Endodermal cell (in vitro differentiated cells): ENCODE data around the gene FBLN2. TPM values are rescaled to one million over a fixed set of nuclear protein-coding genes. Genes with fewer than 3 reads are reported as not detected.

Experiments
- DNase-seq: peaks from one replicate; pipeline ENCODE4 v3.0.0-alpha.2; 2017
- H3K27ac ChIP-seq: 2 replicates; pipeline ENCODE4 v1.5.1; 2013; ENCODE audit warnings: mild to moderate bottlenecking, low read depth, low read length, moderate library complexity
- H3K27me3 ChIP-seq: 2 replicates; pipeline ENCODE4 v1.6.1; 2013; ENCODE audit warnings: mild to moderate bottlenecking, low read length, moderate library complexity; ENCODE audit not compliant: insufficient read depth, control insufficient read depth, poor library complexity, severe bottlenecking
- H3K36me3 ChIP-seq: 2 replicates; pipeline ENCODE4 v1.7.0; 2013; ENCODE audit warnings: mild to moderate bottlenecking, low read length, moderate library complexity; ENCODE audit not compliant: control insufficient read depth, insufficient read depth
- H3K4me1 ChIP-seq: one replicate; pipeline ENCODE4 v1.7.0; 2013; ENCODE audit warnings: low read length; ENCODE audit not compliant: control insufficient read depth, insufficient read depth
- H3K4me3 ChIP-seq: 2 replicates; pipeline ENCODE4 v1.5.1; 2013; ENCODE audit warnings: mild to moderate bottlenecking, low read length, moderate library complexity
- H3K9ac ChIP-seq: 2 replicates; pipeline ENCODE4 v1.6.1; 2013; ENCODE audit warnings: mild to moderate bottlenecking, low read length, moderate library complexity; ENCODE audit not compliant: poor library complexity, severe bottlenecking; ENCODE audit errors: extremely low read depth
- H3K9me3 ChIP-seq: 2 replicates; pipeline ENCODE4 v1.6.1; 2013; ENCODE audit warnings: mild to moderate bottlenecking, low read length, moderate library complexity; ENCODE audit not compliant: control insufficient read depth
- H3K27ac Mint-ChIP-seq: 2 replicates; pipeline ENCODE4 v1.8.0; 2020; ENCODE audit warnings: mixed read lengths
- H3K27me3 Mint-ChIP-seq: 2 replicates; pipeline ENCODE4 v1.8.0; 2021; ENCODE audit warnings: mild to moderate bottlenecking, mixed read lengths; ENCODE audit not compliant: insufficient read depth
- H3K36me3 Mint-ChIP-seq: 2 replicates; pipeline ENCODE4 v1.8.0; 2020; ENCODE audit warnings: low read depth, mixed read lengths
- H3K4me1 Mint-ChIP-seq: 2 replicates; pipeline ENCODE4 v1.8.0; 2020; ENCODE audit warnings: mixed read lengths
- H3K4me3 Mint-ChIP-seq: 2 replicates; pipeline ENCODE4 v1.8.0; 2020; ENCODE audit warnings: mild to moderate bottlenecking, moderate library complexity, mixed read lengths
- H3K9me3 Mint-ChIP-seq: 2 replicates; pipeline ENCODE4 v1.8.0; 2020; ENCODE audit warnings: mild to moderate bottlenecking, mixed read lengths
- CTCF ChIP-seq: fragments of 200-600 bp; sonication (generic); conservative IDR thresholded peaks from 2 replicates; pipeline ENCODE4 v1.5.0; 2021; ENCODE audit warnings: antibody characterized with exemption, mild to moderate bottlenecking
- WGBS, 2 experiments: methylation state at CpG; one replicate each; pipeline versions ENCODE4 v1.1.5 to v1.1.7; 2013; ENCODE audit warnings: missing lambda C conversion rate in 2 of 2, mixed read lengths in 1 of 2; ENCODE audit not compliant: insufficient coverage in 1 of 2, insufficient read length in 1 of 2; 5-methylcytosine and 5-hydroxymethylcytosine counted together
- total RNA-seq, 2 donors: library from RNA; stranded (reverse); fragmentation: NEBNext Ultra II Directional in 1 of 2; extraction: Animal tissue kit (Norgen Biotek cat#: 25700) in 1 of 2; gene quantifications; 2 replicates in 1 of 2; 3 replicates in 1 of 2; pipeline ENCODE4 v1.2.1, GENCODE V29; 2021

Gene FBLN2
- total RNA-seq, 2 donors from 2014 or later: 86.1 to 136 TPM

- H3K9me3 ChIP-seq: no peaks in the 10 kb centered on the region
- no peak for TF ChIP-seq CTCF
- no peaks in the 10 kb centered on the region for H3K4me1 ChIP-seq
- no peak overlapping the region for H3K4me3 Mint-ChIP-seq
- no peaks in the 10 kb centered on the region for H3K9me3 Mint-ChIP-seq
- no peak overlapping the region for H3K4me3 ChIP-seq
- H3K27me3 ChIP-seq: no peaks in the 10 kb centered on the region
- no peak overlapping the region for H3K27ac ChIP-seq
- H3K27me3 Mint-ChIP-seq: no peaks in the 10 kb centered on the region
- H3K36me3 Mint-ChIP-seq: no peaks in the 10 kb centered on the region
- H3K27ac Mint-ChIP-seq: no peak overlapping the region
- no peak for DNase-seq
- H3K4me1 Mint-ChIP-seq: peaks cover 2% of the 10 kb centered on the region
- H3K36me3 ChIP-seq: no peaks in the 10 kb centered on the region
- H3K9ac ChIP-seq: no peak overlapping the region
- 90 to 93% methylated on average over 8 of the region's 8 CpGs for WGBS, 2 experiments
Measured at GRCh38 chr3:13509816-13510192, 39.1 kb upstream of the FBLN2 start.

GRCh38 chr3:13512451-13512850, 36.5 kb upstream of the FBLN2 start:
- TF ChIP-seq CTCF: no peak
- no peaks in the 10 kb centered on the region for H3K4me1 ChIP-seq
- Mint-ChIP-seq H3K27me3 (no peaks in the 10 kb centered on the region), H3K4me3 (no peak overlapping the region), H3K27ac (no peak overlapping the region), H3K4me1 (peaks cover under 1% of the 10 kb centered on the region), H3K9me3 (no peaks in the 10 kb centered on the region), H3K36me3 (no peaks in the 10 kb centered on the region)
- H3K9me3 ChIP-seq: no peaks in the 10 kb centered on the region
- H3K27ac ChIP-seq: peak overlapping the region; percentile 97
- DNase-seq: no peak
- no peaks in the 10 kb centered on the region for H3K27me3 ChIP-seq
- H3K36me3 ChIP-seq: no peaks in the 10 kb centered on the region
- no peak overlapping the region for H3K4me3 ChIP-seq
- no peak overlapping the region for H3K9ac ChIP-seq
- 90 to 95% methylated on average over 6 to 7 of the region's 7 CpGs for WGBS, 2 experiments

GRCh38 chr3:13513051-13513912, 35.6 kb upstream of the FBLN2 start:
- Histone ChIP-seq H3K9ac (no peak overlapping the region), H3K4me1 (no peaks in the 10 kb centered on the region), H3K36me3 (no peaks in the 10 kb centered on the region), H3K27ac (peak overlapping the region; percentile 97), H3K9me3 (no peaks in the 10 kb centered on the region), H3K4me3 (no peak overlapping the region), H3K27me3 (no peaks in the 10 kb centered on the region)
- H3K9me3 Mint-ChIP-seq: no peaks in the 10 kb centered on the region
- 61 to 84% methylated on average over 6 to 20 of the region's 20 CpGs for WGBS, 2 experiments
- H3K27ac Mint-ChIP-seq: no peak overlapping the region
- no peak overlapping the region for H3K4me3 Mint-ChIP-seq
- H3K4me1 Mint-ChIP-seq: no peaks in the 10 kb centered on the region
- TF ChIP-seq CTCF: no peak
- no peaks in the 10 kb centered on the region for H3K36me3 Mint-ChIP-seq
- no peaks in the 10 kb centered on the region for H3K27me3 Mint-ChIP-seq
- DNase-seq: no peak
